ENCODE results near the gene FAM200B.

GRCh38 chr4:15725608-15726007, 44.0 kb downstream of the FAM200B start:
- TF ChIP-seq CTCF (IDR thresholded peaks at IDR 0.05): no peak
- no peak for TF ChIP-seq POLR2A (IDR thresholded peaks at IDR 0.05)
